Measurements from ENCODE around the gene SLC12A5.
A peak's percentile ranks its signal among the peaks of the same experiment; 100 is the strongest.

The SLC12A5 gene

GRCh38 chr20:46006022-46006705 is 22.9 kb upstream of the SLC12A5 start:
- no peak for DNase-seq (ENCODE audit: low spot score)

- no peak for DNase-seq (ENCODE audit: low spot score)
Observed at GRCh38 chr20:46006964-46007363, 22.1 kb upstream of the SLC12A5 start.

- DNase-seq (ENCODE audit: low spot score): no peak
Observed at GRCh38 chr20:46007671-46008070, 21.3 kb upstream of the SLC12A5 start.

- no peak for DNase-seq (ENCODE audit: low spot score)
Observed at GRCh38 chr20:46009816-46010215, 19.2 kb upstream of the SLC12A5 start.

GRCh38 chr20:46010491-46011391 is 18.3 kb upstream of the SLC12A5 start:
- no peak for DNase-seq (ENCODE audit: low spot score)

GRCh38 chr20:46011631-46012482 is 17.2 kb upstream of the SLC12A5 start:
- peak; percentile 83 for DNase-seq (ENCODE audit: low spot score)

GRCh38 chr20:46012921-46013320 is 16.1 kb upstream of the SLC12A5 start:
- DNase-seq (ENCODE audit: low spot score): no peak

- peak; percentile 36 for DNase-seq (ENCODE audit: low spot score)
Observed at GRCh38 chr20:46013322-46013828, 15.6 kb upstream of the SLC12A5 start.

- peak; percentile 88 for DNase-seq (ENCODE audit: low spot score)
Observed at GRCh38 chr20:46013829-46014516, 15.0 kb upstream of the SLC12A5 start.

GRCh38 chr20:46014517-46015396 is 14.3 kb upstream of the SLC12A5 start:
- no peak for DNase-seq (ENCODE audit: low spot score)

- DNase-seq (ENCODE audit: low spot score): no peak
Observed at GRCh38 chr20:46017272-46017671, 11.7 kb upstream of the SLC12A5 start.

- no peak for DNase-seq (ENCODE audit: low spot score)
Observed at GRCh38 chr20:46018112-46018511, 10.9 kb upstream of the SLC12A5 start.

- no peak for DNase-seq (ENCODE audit: low spot score)
Observed at GRCh38 chr20:46018611-46019010, 10.4 kb upstream of the SLC12A5 start.

GRCh38 chr20:46020555-46020954 is 8.5 kb upstream of the SLC12A5 start:
- DNase-seq (ENCODE audit: low spot score): no peak

GRCh38 chr20:46021361-46022359 is 7.4 kb upstream of the SLC12A5 start:
- DNase-seq (ENCODE audit: low spot score): peak; percentile 90

- DNase-seq (ENCODE audit: low spot score): peak; percentile 76
Observed at GRCh38 chr20:46022411-46023147, 6.4 kb upstream of the SLC12A5 start.

- DNase-seq (ENCODE audit: low spot score): no peak
Observed at GRCh38 chr20:46023148-46023484, 5.9 kb upstream of the SLC12A5 start.

- no peak for DNase-seq (ENCODE audit: low spot score)
Observed at GRCh38 chr20:46023999-46024398, 5.0 kb upstream of the SLC12A5 start.

GRCh38 chr20:46025376-46025783 is 3.6 kb upstream of the SLC12A5 start:
- no peak for DNase-seq (ENCODE audit: low spot score)

Measured in iPS-NIHi11 (cell line).